GM23248 (cell line): ENCODE results near the gene SRGN.

Experiments used
- EZH2 ChIP-seq: fragments of 200-600 bp; sonication (generic); IDR thresholded peaks from 2 replicates; pipeline ENCODE4 v1.6.1; 2018; ENCODE audit warnings: antibody characterized with exemption, mild to moderate bottlenecking; ENCODE audit not compliant: insufficient read depth, poor library complexity, severe bottlenecking
- EZH2phosphoT487 ChIP-seq: fragments of 200-600 bp; sonication (generic); IDR thresholded peaks from 2 replicates; pipeline ENCODE4 v1.6.1; 2018; ENCODE audit warnings: antibody characterized with exemption, moderate library complexity, mild to moderate bottlenecking, low read depth; ENCODE audit not compliant: insufficient read depth

GRCh38 chr10:69051303-69051702 is 36.6 kb upstream of the SRGN start:
- TF ChIP-seq EZH2 (no peak), EZH2phosphoT487 (no peak)
